ENCODE measurements around the gene AKAIN1. TPM values are rescaled to one million over a fixed set of nuclear protein-coding genes. Genes with fewer than 3 reads are reported as not detected.
A peak's percentile ranks its signal among the peaks of the same experiment; 100 is the strongest.

The AKAIN1 gene, protein sequence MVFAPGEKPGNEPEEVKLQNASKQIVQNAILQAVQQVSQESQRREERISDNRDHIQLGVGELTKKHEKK
- not detected in 2 replicates for total RNA-seq

GRCh38 chr18:5197032-5197434 is at the start of gene AKAIN1:
TSS of gene AKAIN1 (minus strand) at chr18:5197257. CDS start at chr18:5197053, 204 bp downstream.
- DNase-seq (ENCODE audit: low read depth, low spot score) = no peak

DNA sequence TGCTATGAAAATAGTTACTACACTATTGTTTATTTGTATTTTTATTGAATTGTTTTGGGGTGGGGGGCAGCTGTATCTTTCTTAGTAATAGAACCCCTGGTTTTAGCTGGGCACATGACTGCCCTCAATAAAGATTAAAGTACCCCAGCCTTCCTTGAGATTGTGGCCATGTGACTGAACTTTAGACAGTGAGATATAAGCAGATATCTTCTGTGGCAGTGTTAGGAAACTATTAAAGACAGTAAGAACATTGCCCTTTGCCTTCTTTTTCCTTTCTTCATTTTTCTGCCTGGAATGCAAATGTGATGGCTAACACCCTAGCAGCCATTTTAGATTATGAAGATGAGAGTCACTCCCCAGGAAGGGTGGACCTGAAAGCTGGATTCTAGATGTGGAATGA is 47.9 kb upstream of the AKAIN1 start:
- DNase-seq (ENCODE audit: low read depth, low spot score) = no peak

DNA sequence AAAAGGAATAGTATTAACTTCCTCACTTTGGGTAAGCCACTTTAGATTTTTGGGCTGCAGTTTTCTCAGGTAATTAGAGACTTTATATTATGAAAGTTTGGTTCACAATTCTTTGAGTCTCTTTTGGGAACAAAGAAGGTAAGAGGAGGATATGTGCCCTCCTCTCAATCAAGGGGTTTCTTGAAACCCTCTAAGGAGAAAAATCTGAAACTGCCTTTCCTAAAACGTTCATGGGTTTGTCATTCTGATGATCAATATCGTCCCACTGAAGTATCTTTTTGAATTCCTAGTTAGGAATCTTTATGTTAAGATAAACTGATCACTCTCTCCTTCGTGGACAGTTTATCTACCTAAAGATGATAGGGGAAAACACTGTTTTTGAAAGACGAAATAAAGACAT is 42.4 kb upstream of the AKAIN1 start:
- DNase-seq (ENCODE audit: low read depth, low spot score) = no peak

DNA sequence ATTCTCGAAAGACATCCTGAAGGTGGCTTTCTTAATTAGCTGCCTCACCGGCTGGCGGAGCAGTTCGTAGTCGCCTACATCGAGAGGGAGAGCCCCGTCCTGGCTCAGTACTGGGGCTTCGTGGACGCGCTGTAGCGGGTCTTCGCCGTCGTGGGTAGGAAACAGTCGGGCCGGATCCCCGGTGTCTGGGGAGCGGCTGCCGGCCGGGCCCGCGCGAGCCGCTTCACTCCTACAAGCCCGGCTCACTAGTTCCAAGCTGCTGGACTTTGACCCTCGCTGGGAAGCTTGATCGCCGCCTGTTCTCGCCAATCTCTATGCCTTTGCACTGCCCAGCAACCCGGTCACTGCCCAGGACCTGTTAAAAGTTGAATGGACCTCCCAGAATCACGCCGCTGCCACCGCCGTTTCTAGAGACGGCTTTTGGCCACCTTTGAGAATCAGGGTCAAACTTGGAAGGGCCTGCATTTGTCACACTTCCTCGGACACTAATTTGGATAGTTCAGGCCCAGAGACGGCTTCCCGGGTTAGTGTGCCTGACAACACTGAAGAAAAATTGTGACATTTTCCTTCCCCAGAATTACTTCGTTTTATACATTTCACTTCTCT is 41.4 kb upstream of the AKAIN1 start:
- DNase-seq (ENCODE audit: low read depth, low spot score) = no peak

- DNase-seq (ENCODE audit: low read depth, low spot score) = peak; percentile 47
Observed at GRCh38 chr18:5237723-5238370, 40.8 kb upstream of the AKAIN1 start.

GRCh38 chr18:5237083-5237722 is 40.1 kb upstream of the AKAIN1 start:
- no peak for DNase-seq (ENCODE audit: low read depth, low spot score)

DNA sequence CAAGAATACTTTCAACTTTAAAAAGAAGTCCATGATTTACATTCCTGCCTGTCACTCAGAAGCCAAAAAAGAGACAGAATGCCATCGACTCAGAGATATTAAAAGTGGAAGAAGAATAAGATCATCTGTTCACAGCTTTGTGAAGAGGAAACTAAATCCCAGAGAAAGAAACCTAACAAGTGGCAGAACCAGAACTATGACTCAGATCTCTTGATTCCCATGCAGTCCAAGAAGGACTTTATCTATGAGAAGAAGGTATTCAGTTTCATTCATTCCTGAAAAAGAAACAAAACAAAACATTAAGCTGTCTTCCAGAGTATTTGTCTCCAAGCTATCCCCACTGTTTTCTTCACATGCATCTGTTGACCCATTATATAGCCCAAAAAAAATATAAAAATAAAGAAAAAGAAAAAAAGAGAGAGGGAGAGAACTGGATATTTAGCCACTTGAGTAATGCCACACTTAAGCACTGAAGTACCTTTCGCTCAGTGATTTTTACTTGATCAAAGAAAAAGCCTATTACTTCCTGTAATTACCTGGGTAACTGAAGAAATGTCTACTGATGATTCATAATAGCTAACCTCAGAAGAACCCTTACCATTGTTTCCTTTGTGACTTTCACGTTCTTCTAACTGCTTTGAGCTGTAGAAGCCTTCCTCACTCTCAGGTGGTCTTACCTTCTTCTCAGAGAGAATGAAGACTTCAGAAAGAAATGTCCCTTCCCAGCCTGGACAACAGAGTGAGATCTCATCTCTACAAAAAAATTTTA is 17.7 kb upstream of the AKAIN1 start:
- no peak for DNase-seq (ENCODE audit: low read depth, low spot score)

- no peak for DNase-seq (ENCODE audit: low read depth, low spot score)
Observed at GRCh38 chr18:5207471-5208150, 10.6 kb upstream of the AKAIN1 start.

DNA sequence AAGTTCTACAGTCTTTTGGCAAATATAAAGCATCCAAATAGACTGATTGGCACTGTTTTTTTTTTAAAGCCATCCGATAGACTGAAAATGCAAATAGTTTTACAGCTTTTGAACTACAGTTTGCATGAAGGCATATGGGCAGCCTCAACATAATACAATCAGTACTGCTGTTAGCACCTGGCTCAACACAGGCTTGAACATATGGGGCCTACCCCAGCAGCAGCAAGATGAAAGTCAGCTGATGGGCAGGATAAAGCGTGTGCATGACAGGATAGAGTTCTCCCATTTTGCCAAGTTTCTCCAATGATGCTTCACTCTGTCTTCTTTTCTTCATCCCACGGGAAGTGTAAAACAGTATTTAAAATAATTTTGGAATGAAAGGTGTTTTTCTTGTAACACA is 1.3 kb upstream of the AKAIN1 start:
- DNase-seq (ENCODE audit: low read depth, low spot score) = no peak

- DNase-seq (ENCODE audit: low read depth, low spot score) = no peak
Observed at GRCh38 chr18:5197461-5197860, 404 bp upstream of the AKAIN1 start.

DNA sequence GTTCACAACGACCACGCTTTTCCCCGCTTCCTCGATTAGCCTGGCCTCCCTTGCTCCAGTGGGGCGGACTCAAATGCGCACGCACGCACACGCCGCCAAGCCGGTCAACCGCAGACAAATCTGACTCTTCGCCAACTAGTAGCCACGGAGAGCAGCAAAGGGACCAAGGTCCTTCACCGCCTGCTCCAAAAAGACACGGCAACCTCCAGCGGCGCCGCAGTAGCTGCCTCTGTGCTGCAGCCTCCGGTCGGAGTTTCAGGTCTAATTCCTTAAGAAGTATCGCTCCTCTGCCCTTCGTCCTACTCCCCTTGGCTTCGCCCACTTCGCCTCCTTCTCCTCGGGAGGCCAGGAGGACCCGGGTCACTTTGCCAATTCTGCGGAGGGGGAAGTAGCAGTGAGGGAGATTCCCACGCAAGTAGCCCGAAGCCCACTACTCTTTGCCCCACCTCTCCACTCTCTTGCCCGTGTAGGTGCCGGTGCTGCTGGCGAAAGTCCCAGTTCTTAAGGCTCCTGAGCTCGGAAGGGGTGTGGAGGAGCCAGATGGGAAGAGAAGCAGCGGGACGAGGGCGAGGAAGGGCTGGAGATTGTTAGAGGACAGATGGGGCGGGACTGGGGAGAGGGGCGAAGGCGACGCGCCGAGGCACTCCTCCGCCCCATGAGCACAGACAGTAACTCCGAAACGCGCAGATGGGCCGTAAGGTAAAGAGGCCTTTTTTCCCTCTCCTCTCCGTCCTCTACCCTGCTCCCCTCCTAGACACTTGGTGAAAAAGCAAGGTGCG is 615 bp downstream of the AKAIN1 start:
- no peak for DNase-seq (ENCODE audit: low read depth, low spot score)

DNA sequence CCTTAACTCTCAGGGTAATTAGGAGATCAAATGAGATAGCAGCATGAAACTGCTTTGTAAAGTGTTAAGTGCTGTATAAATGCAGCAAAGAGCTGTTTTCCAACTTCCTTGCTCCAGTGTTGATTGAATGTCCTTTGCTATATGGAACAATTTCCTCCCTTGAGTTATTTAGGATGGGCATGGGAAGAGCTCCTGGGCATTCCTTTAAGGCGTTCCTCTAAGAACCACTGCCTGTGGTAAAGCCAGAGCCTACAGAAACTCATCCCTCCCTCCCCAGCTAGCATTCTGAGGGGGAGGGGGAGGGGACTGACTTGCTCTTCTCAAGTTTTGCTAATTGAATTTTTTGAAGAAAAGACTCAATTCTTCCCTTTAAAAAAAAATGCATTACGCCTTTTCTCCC is 1.4 kb downstream of the AKAIN1 start:
- no peak for DNase-seq (ENCODE audit: low read depth, low spot score)

GRCh38 chr18:5180254-5180653 is 16.8 kb downstream of the AKAIN1 start:
- DNase-seq (ENCODE audit: low read depth, low spot score) = no peak

DNA sequence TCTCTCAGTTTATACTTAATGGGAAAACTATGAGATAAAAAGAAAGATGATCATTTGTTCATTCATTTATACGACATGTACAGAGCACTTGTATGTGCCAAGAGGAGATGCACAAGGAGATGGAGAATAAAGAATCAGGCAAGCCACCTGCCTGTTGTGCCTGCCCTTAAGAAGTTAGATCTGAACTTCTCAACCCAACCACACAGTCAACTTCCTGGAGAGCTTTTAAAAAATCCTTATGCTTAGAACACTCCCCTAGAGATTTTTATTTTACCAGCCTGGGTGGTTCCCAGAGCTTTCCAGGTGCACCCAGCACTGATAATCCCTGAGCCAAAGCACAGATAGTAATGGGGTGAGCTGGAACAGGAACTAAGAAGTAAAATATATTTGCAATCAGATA is 18.5 kb downstream of the AKAIN1 start:
- DNase-seq (ENCODE audit: low read depth, low spot score) = no peak

DNA sequence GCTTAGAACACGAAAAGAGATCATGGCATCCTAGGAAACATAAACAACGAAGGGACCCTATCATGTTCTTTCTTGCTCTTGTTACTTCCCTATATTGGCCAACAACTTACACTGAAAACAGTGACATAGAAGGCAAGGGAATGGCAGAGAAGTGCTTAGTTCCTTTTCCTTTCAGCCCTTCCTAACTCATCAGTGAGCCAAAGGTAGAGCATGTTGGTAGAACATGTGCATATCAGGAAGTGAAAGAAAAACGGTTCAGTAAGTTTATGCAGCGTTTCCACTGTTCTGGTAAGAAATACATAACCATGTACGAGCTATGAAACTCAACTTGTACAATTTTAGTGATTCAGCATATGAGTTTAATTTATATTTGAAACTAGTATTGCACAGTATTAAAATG is 21.7 kb downstream of the AKAIN1 start:
- no peak for DNase-seq (ENCODE audit: low read depth, low spot score)

DNA sequence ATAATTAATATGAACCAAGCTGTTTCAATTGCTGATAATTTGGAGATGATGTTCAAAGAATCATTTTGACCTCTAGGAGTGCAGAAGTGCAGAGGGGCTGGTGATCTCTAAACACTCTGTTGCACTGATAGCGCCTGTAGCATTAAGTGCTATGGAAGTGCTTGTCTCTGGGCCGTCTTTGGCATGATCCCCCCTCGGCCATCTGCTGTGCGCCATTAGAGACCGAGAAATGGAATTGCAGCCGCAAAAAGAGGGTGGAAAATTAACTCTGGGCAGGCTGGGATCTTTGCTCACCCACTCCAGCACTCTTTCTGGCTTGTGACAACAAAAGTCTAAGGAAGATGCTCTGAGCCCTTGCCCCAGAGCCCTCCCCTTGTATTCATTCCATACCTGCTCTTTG is 23.4 kb downstream of the AKAIN1 start:
- DNase-seq (ENCODE audit: low read depth, low spot score) = no peak

- no peak for DNase-seq (ENCODE audit: low read depth, low spot score)
Observed at GRCh38 chr18:5173236-5173635, 23.8 kb downstream of the AKAIN1 start.

- no peak for DNase-seq (ENCODE audit: low read depth, low spot score)
Observed at GRCh38 chr18:5167831-5168230, 29.2 kb downstream of the AKAIN1 start.

GRCh38 chr18:5166606-5167280 is 30.3 kb downstream of the AKAIN1 start:
- DNase-seq (ENCODE audit: low read depth, low spot score) = no peak

DNA sequence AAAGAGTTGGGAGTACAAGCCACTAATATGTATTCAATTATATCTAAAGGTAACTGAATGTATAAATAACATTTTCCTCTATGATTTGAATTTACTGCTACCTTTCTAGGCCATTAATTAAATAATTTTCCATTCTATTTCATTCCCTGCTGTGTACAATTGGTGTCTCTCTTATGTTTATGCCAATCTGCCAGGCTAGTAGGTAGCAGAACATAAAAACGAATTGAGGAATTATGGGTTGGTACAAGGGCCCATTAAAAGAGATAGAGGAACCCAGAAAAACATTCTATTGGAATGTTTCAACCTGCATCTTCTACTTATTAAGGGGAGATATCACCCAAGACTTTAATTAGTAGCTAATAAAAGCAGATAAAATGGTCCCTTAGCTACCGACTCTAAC is 32.2 kb downstream of the AKAIN1 start:
- no peak for DNase-seq (ENCODE audit: low read depth, low spot score)
